Measurements from ENCODE around the gene SLC22A1.

DNA sequence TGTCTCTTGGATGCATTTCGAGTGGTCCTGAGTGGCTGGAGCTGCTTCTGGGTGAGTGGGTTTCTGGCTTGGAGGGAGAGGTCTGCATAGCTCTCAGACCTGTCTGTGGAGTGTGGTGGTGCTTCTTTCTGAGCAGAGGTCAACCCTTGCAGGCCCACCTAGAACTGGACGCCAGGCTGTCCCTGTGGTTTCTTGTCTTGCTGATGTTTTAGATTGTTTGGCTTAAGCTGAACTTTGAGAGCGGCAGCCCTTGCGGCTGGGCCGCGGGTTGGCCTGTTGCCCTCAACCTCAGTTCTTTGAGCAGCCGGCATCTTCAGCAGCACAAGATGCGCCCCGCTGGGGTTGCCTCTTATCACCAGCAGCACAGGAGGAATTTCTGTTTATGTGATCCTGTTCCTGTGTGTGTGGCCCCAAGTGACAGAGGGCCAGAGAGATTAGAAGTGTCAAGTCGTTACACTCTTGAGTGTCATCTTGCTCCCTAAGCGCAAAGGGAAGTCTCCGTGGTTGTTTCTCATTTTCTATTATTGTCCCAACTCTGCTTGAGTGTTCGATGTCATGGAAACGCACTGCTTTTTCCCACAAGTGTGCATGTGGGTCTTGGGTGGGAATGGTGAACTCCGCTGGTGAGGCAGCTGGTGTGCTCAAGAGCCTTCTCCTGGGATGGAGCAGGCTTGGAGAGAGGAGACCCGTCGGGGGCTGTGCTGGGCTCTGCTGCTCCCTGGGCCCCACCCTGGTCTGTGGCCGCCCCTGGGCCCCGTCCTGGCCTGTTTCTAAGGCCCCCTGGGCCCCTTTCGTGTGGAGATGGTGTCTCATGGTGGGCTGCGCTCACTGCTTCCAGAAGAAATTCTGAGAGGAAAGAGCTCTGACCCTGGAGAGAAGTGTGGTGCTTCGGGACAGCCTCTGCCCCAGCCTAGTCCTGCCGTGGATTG, 20.1 kb upstream of the SLC22A1 start:
- no peak for TF ChIP-seq ZNF274 (IDR thresholded peaks at IDR 0.05; ENCODE audit: insufficient read depth, insufficient read length)
- TF ChIP-seq, protein P1, sequence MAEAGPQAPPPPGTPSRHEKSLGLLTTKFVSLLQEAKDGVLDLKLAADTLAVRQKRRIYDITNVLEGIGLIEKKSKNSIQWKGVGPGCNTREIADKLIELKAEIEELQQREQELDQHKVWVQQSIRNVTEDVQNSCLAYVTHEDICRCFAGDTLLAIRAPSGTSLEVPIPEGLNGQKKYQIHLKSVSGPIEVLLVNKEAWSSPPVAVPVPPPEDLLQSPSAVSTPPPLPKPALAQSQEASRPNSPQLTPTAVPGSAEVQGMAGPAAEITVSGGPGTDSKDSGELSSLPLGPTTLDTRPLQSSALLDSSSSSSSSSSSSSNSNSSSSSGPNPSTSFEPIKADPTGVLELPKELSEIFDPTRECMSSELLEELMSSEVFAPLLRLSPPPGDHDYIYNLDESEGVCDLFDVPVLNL (IDR thresholded peaks at IDR 0.05; ENCODE audit: low read depth, low read length): no peak
- TF ChIP-seq, protein P2, sequence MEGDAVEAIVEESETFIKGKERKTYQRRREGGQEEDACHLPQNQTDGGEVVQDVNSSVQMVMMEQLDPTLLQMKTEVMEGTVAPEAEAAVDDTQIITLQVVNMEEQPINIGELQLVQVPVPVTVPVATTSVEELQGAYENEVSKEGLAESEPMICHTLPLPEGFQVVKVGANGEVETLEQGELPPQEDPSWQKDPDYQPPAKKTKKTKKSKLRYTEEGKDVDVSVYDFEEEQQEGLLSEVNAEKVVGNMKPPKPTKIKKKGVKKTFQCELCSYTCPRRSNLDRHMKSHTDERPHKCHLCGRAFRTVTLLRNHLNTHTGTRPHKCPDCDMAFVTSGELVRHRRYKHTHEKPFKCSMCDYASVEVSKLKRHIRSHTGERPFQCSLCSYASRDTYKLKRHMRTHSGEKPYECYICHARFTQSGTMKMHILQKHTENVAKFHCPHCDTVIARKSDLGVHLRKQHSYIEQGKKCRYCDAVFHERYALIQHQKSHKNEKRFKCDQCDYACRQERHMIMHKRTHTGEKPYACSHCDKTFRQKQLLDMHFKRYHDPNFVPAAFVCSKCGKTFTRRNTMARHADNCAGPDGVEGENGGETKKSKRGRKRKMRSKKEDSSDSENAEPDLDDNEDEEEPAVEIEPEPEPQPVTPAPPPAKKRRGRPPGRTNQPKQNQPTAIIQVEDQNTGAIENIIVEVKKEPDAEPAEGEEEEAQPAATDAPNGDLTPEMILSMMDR (IDR thresholded peaks at IDR 0.05 in 2 of 3, conservative IDR thresholded peaks at IDR 0.05 in 1 of 3; ENCODE audit: control insufficient read depth in 2 of 3, extremely low read depth in 1 of 3, insufficient read depth in 1 of 3, low read depth in 3 of 3, low read length in 3 of 3): no peak
- TF ChIP-seq TAF1 (IDR thresholded peaks at IDR 0.05; ENCODE audit: borderline replicate concordance, low read depth, low read length): no peak
- TF ChIP-seq, protein P3, sequence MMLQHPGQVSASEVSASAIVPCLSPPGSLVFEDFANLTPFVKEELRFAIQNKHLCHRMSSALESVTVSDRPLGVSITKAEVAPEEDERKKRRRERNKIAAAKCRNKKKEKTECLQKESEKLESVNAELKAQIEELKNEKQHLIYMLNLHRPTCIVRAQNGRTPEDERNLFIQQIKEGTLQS (IDR thresholded peaks at IDR 0.05; ENCODE audit: borderline replicate concordance, extremely low read depth, low read depth, low read length): no peak
- TF ChIP-seq, protein P4, sequence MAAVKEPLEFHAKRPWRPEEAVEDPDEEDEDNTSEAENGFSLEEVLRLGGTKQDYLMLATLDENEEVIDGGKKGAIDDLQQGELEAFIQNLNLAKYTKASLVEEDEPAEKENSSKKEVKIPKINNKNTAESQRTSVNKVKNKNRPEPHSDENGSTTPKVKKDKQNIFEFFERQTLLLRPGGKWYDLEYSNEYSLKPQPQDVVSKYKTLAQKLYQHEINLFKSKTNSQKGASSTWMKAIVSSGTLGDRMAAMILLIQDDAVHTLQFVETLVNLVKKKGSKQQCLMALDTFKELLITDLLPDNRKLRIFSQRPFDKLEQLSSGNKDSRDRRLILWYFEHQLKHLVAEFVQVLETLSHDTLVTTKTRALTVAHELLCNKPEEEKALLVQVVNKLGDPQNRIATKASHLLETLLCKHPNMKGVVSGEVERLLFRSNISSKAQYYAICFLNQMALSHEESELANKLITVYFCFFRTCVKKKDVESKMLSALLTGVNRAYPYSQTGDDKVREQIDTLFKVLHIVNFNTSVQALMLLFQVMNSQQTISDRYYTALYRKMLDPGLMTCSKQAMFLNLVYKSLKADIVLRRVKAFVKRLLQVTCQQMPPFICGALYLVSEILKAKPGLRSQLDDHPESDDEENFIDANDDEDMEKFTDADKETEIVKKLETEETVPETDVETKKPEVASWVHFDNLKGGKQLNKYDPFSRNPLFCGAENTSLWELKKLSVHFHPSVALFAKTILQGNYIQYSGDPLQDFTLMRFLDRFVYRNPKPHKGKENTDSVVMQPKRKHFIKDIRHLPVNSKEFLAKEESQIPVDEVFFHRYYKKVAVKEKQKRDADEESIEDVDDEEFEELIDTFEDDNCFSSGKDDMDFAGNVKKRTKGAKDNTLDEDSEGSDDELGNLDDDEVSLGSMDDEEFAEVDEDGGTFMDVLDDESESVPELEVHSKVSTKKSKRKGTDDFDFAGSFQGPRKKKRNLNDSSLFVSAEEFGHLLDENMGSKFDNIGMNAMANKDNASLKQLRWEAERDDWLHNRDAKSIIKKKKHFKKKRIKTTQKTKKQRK (IDR thresholded peaks at IDR 0.05; ENCODE audit: low read depth, low read length): no peak

Measured in GM12878 (cell line).